ENCODE data around the gene IRX6.

The IRX6 gene

GRCh38 chr16:55323637-55324271 is at the start of gene IRX6:
Gene IRX6, plus strand, starts transcription at chr16:55324203. Its CDS starts 889 bp downstream, at chr16:55325092.
- H3K36me3 ChIP-seq (ENCODE audit: insufficient read depth, low read length): no peaks in the 10 kb centered on the region
- no peak within 1 kb of the TSS for H3K9ac ChIP-seq (ENCODE audit: low read depth, low read length, poor library complexity, severe bottlenecking)
- no peaks in the 10 kb centered on the region for H3K27me3 ChIP-seq (ENCODE audit: insufficient read depth, low read length, poor library complexity, severe bottlenecking)
- no peak within 1 kb of the TSS for H3K4me3 ChIP-seq (ENCODE audit: low read length, poor library complexity, severe bottlenecking)
- no peaks in the 10 kb centered on the region for H4K20me1 ChIP-seq (ENCODE audit: insufficient read depth, low read length, poor library complexity, severe bottlenecking)
- H3K9me3 ChIP-seq (ENCODE audit: insufficient read depth, low read depth, low read length): no peaks in the 10 kb centered on the region
- H3F3A ChIP-seq (ENCODE audit: low read depth): no peaks in the 10 kb centered on the region
- H3K79me2 ChIP-seq (ENCODE audit: insufficient read depth, low read length): no peaks in the 10 kb centered on the region
- TF ChIP-seq CTCF (conservative IDR thresholded peaks at IDR 0.05; ENCODE audit: low read length) (peak; percentile 31; the same call in 1 of the 2 replicates), EZH2phosphoT487 (IDR thresholded peaks at IDR 0.05; ENCODE audit: borderline replicate concordance) (no peak)
- H3K9me2 ChIP-seq (replicated peaks; ENCODE audit: low read depth, low read length): no peaks in the 10 kb centered on the region
- H3K4me1 ChIP-seq (ENCODE audit: insufficient read depth, low read length, poor library complexity, severe bottlenecking): no peaks in the 10 kb centered on the region
- no peak within 1 kb of the TSS for H3K4me2 ChIP-seq (ENCODE audit: low read depth, low read length, poor library complexity, severe bottlenecking)
- no peak within 1 kb of the TSS for H2AFZ ChIP-seq (ENCODE audit: low read length)

DNA sequence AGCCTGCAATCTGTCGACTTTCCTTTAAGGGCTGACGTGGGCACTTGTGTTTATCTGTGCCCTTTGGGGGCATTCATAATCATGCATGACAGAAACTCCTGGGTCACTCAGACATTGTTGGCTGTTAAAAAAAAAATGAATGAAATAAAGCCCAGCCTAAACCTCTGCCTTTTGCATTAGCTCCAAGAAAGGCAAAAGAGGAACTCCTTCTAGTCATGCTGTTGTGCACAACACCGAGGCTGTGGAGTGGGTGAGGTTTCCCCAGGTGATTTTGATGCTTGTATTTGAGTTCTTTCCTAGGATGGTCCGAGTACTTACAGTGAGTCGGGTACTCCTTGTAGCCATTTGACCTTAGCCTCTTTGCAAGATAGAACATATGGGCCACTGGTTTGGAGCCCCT is 49.6 kb upstream of the IRX6 start:
- Histone ChIP-seq H3K9ac (ENCODE audit: low read depth, low read length, poor library complexity, severe bottlenecking) (no peak overlapping the region), H3K4me3 (ENCODE audit: low read length, poor library complexity, severe bottlenecking) (no peak overlapping the region), H3K4me2 (ENCODE audit: low read depth, low read length, poor library complexity, severe bottlenecking) (no peak overlapping the region), H3K9me2 (replicated peaks; ENCODE audit: low read depth, low read length) (no peaks in the 10 kb centered on the region), H3F3A (ENCODE audit: low read depth) (no peaks in the 10 kb centered on the region), H3K79me2 (ENCODE audit: insufficient read depth, low read length) (no peaks in the 10 kb centered on the region), H3K9me3 (ENCODE audit: insufficient read depth, low read depth, low read length) (no peaks in the 10 kb centered on the region), H2AFZ (ENCODE audit: low read length) (no peak overlapping the region), H3K4me1 (ENCODE audit: insufficient read depth, low read length, poor library complexity, severe bottlenecking) (no peaks in the 10 kb centered on the region), H4K20me1 (ENCODE audit: insufficient read depth, low read length, poor library complexity, severe bottlenecking) (no peaks in the 10 kb centered on the region), H3K36me3 (ENCODE audit: insufficient read depth, low read length) (no peaks in the 10 kb centered on the region), H3K27me3 (ENCODE audit: insufficient read depth, low read length, poor library complexity, severe bottlenecking) (no peaks in the 10 kb centered on the region)
- TF ChIP-seq CTCF (conservative IDR thresholded peaks at IDR 0.05; ENCODE audit: low read length) (no peak), EZH2phosphoT487 (IDR thresholded peaks at IDR 0.05; ENCODE audit: borderline replicate concordance) (no peak)

- Histone ChIP-seq H3K4me1 (ENCODE audit: insufficient read depth, low read length, poor library complexity, severe bottlenecking) (no peaks in the 10 kb centered on the region), H3F3A (ENCODE audit: low read depth) (no peaks in the 10 kb centered on the region), H3K36me3 (ENCODE audit: insufficient read depth, low read length) (no peaks in the 10 kb centered on the region), H3K4me2 (ENCODE audit: low read depth, low read length, poor library complexity, severe bottlenecking) (no peak overlapping the region), H3K4me3 (ENCODE audit: low read length, poor library complexity, severe bottlenecking) (no peak overlapping the region), H2AFZ (ENCODE audit: low read length) (no peak overlapping the region), H3K9ac (ENCODE audit: low read depth, low read length, poor library complexity, severe bottlenecking) (no peak overlapping the region), H3K9me2 (replicated peaks; ENCODE audit: low read depth, low read length) (no peaks in the 10 kb centered on the region), H4K20me1 (ENCODE audit: insufficient read depth, low read length, poor library complexity, severe bottlenecking) (no peaks in the 10 kb centered on the region), H3K27me3 (ENCODE audit: insufficient read depth, low read length, poor library complexity, severe bottlenecking) (no peaks in the 10 kb centered on the region), H3K9me3 (ENCODE audit: insufficient read depth, low read depth, low read length) (no peaks in the 10 kb centered on the region), H3K79me2 (ENCODE audit: insufficient read depth, low read length) (no peaks in the 10 kb centered on the region)
- no peak for TF ChIP-seq CTCF (conservative IDR thresholded peaks at IDR 0.05; ENCODE audit: low read length)
- TF ChIP-seq EZH2phosphoT487 (IDR thresholded peaks at IDR 0.05; ENCODE audit: borderline replicate concordance): no peak
Observed at GRCh38 chr16:55275167-55275566, 48.8 kb upstream of the IRX6 start.
